ENCODE data around the gene DMWD.

The DMWD gene

DNA sequence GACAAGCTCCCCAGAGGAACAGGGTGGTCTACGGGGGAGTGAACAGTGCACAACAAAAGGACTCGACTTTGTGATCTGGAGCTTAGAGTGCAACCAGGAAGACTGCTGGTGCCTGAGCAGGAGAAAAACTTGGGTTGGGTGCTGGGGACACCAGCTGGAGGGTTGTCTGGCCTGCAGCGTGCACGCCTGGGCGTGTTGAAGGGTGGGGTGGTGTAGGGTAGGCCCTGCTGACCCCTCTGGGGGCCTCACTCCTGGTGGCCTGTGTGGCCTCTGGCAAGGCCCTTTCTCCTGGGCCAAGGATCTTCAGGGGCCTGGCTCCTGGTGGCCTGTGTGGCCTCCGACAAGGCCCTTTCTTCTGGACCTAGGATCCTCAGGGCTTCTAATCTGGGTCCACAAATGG is 27.1 kb upstream of the DMWD start:
- H3K27me3 ChIP-seq (ENCODE audit: insufficient read depth, poor library complexity, severe bottlenecking) = no peaks in the 10 kb centered on the region
- DNase-seq (ENCODE audit: low read depth in 1 of 2, low spot score in 1 of 2) = no peak
- TF ChIP-seq POLR2AphosphoS5 (IDR thresholded peaks at IDR 0.05; ENCODE audit: low read depth) (no peak; the same call in 1 of the 2 replicates), CTCF (IDR thresholded peaks at IDR 0.05; ENCODE audit: insufficient read depth, low read length) (no peak), GABPA (IDR thresholded peaks at IDR 0.05; ENCODE audit: low read depth) (no peak), SPI1 (IDR thresholded peaks at IDR 0.05; ENCODE audit: borderline replicate concordance, low read depth) (no peak)
- TF ChIP-seq, protein P1, sequence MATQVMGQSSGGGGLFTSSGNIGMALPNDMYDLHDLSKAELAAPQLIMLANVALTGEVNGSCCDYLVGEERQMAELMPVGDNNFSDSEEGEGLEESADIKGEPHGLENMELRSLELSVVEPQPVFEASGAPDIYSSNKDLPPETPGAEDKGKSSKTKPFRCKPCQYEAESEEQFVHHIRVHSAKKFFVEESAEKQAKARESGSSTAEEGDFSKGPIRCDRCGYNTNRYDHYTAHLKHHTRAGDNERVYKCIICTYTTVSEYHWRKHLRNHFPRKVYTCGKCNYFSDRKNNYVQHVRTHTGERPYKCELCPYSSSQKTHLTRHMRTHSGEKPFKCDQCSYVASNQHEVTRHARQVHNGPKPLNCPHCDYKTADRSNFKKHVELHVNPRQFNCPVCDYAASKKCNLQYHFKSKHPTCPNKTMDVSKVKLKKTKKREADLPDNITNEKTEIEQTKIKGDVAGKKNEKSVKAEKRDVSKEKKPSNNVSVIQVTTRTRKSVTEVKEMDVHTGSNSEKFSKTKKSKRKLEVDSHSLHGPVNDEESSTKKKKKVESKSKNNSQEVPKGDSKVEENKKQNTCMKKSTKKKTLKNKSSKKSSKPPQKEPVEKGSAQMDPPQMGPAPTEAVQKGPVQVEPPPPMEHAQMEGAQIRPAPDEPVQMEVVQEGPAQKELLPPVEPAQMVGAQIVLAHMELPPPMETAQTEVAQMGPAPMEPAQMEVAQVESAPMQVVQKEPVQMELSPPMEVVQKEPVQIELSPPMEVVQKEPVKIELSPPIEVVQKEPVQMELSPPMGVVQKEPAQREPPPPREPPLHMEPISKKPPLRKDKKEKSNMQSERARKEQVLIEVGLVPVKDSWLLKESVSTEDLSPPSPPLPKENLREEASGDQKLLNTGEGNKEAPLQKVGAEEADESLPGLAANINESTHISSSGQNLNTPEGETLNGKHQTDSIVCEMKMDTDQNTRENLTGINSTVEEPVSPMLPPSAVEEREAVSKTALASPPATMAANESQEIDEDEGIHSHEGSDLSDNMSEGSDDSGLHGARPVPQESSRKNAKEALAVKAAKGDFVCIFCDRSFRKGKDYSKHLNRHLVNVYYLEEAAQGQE (IDR thresholded peaks at IDR 0.05; ENCODE audit: insufficient replicate concordance, low read depth) = no peak
- no peak overlapping the region for H3K4me3 ChIP-seq (replicated peaks; ENCODE audit: insufficient read depth, low read length)
- H3K27ac ChIP-seq (replicated peaks) = no peak overlapping the region

DNA sequence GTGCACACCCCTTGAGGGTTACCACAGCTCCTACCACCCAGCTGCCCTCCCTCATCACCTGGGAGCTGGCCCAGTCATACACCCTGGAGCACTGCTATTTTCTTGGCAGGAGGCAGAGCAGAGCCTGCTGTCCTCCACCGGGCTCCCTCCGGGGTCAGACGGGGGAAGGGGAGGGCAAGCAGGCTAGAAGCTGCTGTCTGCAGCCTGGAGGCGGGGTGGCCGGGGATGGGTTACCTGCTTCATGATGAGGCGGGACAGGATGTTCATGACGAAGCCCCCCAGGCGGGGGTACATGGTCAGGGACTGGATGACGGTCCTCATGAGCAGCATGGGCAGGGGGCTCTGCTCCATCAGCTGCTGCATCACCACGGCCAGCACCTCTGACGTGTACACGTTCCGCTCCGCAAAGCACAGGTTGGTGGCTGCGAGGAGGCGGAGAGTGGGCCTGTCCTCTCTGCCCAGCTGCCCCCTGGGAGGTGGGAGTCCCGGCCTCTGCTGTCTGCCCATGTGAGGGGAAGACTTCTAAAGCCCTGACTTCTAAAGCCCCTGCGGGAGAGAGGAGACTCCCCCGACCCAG is 25.2 kb upstream of the DMWD start:
- TF ChIP-seq GABPA (IDR thresholded peaks at IDR 0.05; ENCODE audit: low read depth) (no peak), POLR2AphosphoS5 (IDR thresholded peaks at IDR 0.05; ENCODE audit: low read depth) (no peak), SPI1 (IDR thresholded peaks at IDR 0.05; ENCODE audit: borderline replicate concordance, low read depth) (no peak), CTCF (IDR thresholded peaks at IDR 0.05; ENCODE audit: insufficient read depth, low read length) (no peak)
- TF ChIP-seq, protein P1 (IDR thresholded peaks at IDR 0.05; ENCODE audit: insufficient replicate concordance, low read depth) = no peak
- H3K27ac ChIP-seq (replicated peaks) = no peak overlapping the region
- DNase-seq (ENCODE audit: low read depth in 1 of 2, low spot score in 1 of 2) = no peak
- no peak overlapping the region for H3K4me3 ChIP-seq (replicated peaks; ENCODE audit: insufficient read depth, low read length)
- no peaks in the 10 kb centered on the region for H3K27me3 ChIP-seq (ENCODE audit: insufficient read depth, poor library complexity, severe bottlenecking)

DNA sequence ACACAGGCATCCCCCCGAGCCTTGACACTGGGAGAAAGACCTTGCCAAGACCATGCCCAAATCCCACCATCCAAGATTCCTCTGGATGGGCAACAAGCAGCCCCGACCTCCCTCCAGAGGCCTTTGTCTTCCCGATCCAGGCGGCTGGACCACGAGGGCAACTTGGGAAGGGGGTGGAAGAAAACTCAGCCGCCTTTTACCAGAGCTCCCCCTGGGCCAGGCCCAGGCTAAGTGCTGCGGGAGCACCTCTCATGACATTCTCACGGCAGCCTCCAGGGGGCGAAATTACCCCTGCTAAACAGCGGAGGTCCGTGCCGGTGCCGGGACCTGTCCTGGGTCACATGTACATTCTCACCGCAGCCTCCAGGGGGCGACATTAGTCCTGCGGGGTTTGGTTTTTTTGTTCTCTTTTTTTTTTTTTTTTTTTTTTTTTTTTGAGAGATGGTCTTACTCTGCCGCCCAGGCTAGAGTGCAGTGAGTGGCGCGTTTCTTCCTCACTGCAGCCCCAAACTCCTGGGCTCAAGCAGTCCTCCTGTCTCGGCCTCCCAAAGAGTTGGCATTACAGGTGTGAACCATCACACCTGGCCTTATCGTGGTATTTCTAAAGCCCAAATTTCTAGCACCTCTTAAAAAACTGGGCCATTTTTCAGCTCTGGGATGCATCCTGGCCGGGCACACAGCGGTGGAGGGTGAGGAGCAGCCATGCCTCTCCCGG is 24.5 kb upstream of the DMWD start:
- Histone ChIP-seq H3K4me3 (replicated peaks; ENCODE audit: insufficient read depth, low read length) (no peak overlapping the region), H3K27me3 (ENCODE audit: insufficient read depth, poor library complexity, severe bottlenecking) (no peaks in the 10 kb centered on the region), H3K27ac (replicated peaks) (no peak overlapping the region)
- DNase-seq (ENCODE audit: low read depth in 1 of 2, low spot score in 1 of 2) = peak; percentile 80 to 97
- TF ChIP-seq SPI1 (IDR thresholded peaks at IDR 0.05; ENCODE audit: borderline replicate concordance, low read depth) = no peak
- peak; percentile 38; the same call in 1 of the 2 replicates for TF ChIP-seq POLR2AphosphoS5 (IDR thresholded peaks at IDR 0.05; ENCODE audit: low read depth)
- peak; percentile 94 for TF ChIP-seq CTCF (IDR thresholded peaks at IDR 0.05; ENCODE audit: insufficient read depth, low read length)
